Globus pallidus (tissue), 1 donor: ENCODE data around the gene F2RL2.
"Not testable (repeated sequence)": the region's sequence is repeated elsewhere in the genome, so short reads cannot be mapped to it uniquely, and the experiment has no call there.

Experiments
- DNase-seq: peaks from one replicate; pipeline ENCODE4 v3.0.0-alpha.2; 2015; ENCODE audit warnings: low spot score

F2RL2 gene

DNA sequence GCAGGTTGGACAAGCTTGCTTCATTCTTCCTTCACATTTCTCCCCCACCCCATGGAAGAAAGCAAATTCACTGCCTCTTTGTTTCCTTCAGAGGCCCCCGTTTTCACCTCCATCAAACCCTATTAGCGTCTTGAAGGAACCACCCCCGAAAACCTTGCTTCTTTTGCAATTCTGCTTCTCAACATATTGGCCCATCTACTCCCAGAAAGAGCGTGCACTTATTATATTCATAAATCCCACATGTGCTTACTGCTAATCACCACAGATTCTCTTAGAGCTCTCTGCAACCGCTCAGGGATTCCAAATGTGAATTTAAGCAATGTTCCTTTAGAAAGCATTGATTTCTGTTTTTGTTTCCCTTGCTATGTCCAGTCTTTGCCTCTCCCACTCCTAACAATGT, 1.1 kb downstream of the F2RL2 start:
- no peak for DNase-seq

DNA sequence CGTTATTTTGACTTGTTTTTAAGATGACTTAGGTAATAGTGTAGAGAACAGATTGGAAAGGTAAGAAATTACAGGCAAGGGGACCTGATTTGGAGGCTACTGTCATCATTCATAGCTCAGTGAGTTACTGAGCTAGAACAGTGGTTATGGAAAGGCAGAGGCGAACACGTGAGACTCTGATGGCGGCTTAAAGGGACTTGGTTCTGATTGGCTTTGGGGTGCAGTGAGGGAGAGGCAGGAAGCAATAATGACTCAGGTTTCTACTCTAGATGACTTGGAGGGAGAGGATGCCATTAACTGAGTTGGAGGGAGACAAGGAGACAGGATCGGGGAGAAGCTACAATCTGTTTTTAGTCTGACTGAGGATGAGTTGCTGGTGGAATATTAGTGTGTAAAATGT, 3.0 kb downstream of the F2RL2 start:
- DNase-seq: no peak

DNA sequence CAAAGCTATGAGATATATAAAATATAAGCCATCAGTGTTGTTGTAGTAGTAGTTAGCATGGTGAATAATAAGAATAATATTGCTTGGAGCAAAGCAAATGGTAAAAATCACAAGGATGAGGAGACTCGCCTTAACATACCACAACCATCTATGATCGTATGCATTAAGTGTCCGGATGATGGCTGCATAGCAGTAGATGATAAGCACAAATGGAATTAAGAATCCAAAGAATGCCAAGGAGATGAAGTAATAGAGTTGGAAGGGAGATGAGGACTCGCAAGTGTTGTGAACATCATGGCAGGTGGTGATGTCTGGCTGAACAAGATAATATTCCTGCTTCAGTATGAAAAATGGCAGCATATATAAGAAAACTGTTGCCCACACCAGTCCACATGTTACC, 5.5 kb downstream of the F2RL2 start:
- no peak for DNase-seq

DNA sequence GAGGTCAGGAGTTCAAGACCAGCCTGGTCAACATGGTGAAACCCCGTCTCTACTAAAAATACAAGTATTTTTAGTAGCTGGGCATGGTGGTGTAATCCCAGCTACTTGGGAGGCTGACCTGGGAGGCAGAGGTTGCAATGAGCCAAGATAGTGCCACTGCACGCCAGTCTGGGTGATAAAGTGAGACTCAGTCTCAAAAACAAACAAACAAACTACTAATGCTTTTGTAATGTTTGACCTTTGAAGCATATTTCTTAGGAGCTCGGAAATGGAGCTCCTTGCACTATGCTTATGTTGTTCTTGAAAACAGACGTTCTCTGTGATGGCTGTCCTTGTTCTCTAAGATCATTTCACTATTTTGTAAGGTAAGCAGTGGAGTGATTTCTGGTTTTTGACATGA, 6.0 kb downstream of the F2RL2 start:
- no peak for DNase-seq

DNA sequence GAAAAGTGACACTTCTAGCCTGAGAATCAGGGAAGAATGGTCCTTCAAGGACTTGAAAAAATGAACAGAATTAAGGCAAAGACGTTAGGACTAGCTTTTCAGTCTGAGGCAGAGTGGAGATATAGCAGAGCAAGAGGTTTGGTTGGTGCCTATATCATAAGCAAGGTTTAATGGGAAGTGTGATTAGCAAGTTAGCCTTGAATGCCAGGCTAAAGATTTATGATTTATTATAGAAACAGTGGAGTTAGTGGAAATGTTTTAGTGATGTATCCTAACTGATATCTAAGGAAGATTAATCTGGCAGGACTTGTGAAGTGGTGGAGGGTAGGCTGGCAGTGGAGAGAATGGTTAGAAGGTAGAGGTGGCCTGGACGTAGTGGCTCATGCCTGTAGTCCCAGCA, 7.0 kb downstream of the F2RL2 start:
- no peak for DNase-seq

DNA sequence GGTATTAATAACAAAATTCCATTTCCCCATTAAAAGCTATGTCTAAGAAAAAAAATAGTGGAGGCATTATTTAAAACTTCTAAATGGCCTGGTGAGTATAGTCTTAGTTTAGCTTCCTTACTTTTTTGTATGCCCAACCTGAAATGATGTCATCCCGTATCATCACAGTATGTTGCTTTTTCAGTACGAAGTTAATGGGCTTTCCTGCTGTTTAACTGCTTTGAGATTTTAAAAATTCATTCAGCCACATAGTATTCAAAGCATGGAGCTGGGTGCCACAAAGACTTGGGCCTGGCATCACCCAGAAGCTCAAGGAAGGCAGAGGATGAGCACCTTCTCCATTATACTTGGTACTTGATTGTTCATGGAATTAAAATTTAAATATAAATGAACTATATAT, 7.4 kb downstream of the F2RL2 start:
- no peak for DNase-seq

DNA sequence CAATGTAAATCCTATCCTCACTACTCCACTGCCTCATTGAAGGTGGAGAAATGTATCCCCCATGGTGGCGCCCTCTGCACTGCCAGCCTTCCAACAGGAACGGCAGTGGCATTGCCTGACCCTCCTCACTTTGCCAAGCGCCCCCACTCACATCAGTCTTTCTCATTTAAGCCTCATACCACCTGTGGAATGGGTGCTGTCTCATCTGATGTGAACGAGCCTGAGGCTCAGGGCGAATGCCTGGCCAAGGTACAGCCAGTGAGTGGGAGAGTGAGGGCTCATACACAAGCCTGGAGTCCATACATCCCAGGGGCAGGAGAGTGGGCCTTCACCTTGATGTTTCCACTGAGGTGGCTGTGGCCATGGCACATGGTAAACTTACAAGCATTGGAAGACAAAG, 10.3 kb downstream of the F2RL2 start:
- no peak for DNase-seq

DNA sequence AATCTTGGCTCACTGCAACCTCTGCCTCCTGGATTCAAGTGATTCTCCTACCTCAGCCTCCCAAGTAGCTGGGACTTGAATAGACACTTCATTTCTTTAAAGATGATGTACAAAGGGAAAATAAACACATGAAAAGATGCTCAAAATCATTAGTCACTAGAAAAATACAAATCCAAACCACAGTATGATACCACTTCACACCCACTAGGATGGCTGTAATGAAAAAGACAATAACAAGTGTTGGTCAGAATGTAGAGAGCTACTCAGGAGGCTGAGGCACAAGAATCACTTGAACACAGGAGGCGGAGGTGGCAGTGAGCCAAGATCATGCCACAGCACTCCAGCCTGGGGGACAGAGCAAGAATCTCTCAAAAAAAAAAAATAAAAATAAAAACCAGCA, 13.0 kb downstream of the F2RL2 start:
- no peak for DNase-seq

DNA sequence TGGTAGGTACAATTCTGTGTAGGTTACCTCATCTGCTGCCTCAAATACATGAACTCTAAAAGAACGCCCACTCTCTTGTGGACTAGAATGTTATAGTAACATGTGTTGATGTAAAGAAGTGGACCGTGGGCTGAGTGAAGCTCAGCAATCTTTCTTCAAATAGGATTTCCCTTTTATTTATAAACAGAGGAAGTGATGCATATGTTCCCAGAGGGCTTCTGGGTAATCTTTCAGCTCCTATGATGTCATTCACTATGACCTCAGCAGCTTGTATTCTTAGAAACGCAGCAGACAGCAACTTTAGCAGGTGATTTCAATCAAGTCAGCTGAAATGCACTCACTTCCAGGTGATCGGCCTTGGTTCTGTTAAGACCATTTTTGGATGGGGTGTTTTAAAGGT, 14.4 kb downstream of the F2RL2 start:
- no peak for DNase-seq

DNA sequence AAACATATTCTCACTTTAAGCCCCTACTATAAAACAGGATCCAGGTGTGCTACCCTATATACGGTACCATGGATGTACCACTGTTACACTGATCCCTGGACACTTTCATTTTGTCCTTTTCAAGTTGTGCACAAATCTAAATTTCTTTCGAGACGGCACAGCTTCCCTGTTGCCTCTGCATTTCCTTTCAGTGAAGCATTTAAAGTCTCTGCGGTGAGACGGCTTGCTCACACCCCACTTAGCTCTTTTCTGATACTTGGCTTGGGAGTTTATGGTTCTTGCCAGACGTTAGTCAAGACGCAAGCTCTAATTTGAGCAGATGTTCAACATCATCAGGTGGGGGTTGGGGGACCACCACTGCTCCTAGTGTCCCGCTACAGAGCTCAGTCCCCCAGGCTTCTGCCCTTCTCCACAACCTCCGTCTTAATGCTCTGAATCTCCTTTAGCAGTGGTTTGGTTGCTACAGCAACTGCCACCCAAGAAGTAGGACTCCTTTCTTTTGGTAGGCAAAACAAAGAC, 15.8 kb downstream of the F2RL2 start:
- peak; percentile 12 for DNase-seq

DNA sequence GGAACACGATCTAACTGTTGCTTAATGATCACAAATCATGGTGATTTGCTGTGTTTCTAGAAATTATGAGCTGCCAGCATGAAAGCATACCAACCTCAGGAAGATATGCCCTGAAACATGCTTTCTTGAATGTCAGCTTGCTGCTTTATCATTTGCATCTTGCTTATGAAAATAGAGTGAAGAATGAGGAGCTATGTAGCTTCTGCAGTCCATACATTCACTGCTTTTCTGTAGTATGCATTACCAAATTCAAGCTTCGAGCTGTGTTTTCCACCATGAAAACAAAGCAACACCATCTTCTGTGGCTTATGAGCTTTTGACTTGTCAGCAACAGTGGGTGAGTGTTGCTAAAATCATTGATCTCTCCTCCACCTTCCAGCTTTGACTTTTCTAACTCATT, 16.5 kb downstream of the F2RL2 start:
- DNase-seq: no peak

DNA sequence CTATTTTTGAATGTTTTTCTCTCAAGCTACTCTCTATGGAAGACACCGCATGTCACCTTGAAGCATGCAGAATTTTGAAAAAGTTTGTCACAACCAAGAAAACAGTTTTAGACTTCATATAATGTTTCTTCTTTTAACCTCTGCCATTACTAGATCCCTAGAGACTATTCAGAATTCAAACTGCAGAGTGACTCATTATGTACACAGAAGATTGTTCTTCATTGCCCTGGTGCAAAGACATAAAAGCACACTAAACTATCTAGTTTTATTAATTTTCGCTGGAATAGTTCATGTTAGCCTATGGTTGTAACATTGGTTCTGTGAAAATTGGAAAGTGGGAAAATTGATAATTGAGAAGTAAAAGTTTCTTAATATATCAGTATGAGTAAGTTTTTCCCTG, 18.4 kb downstream of the F2RL2 start:
- DNase-seq: no peak

DNA sequence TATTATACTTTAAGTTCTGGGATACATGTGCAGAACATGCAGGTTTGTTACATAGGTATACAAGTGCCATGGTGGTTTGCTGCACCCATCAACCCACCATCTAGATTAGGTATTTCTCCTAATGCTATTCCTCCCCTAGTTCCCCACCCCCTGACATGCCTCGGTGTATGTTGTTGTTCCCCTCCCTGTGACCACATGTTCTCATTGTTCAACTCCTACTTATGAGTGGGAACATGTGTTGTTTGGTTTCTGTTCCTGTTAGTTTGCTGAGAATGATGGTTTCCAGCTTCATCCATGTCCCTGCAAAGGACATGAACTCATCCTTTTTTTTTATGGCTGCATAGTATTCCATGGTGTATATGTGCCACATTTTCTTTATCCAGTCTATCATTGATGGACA, 19.2 kb downstream of the F2RL2 start:
- not testable (repeated sequence) for DNase-seq

DNA sequence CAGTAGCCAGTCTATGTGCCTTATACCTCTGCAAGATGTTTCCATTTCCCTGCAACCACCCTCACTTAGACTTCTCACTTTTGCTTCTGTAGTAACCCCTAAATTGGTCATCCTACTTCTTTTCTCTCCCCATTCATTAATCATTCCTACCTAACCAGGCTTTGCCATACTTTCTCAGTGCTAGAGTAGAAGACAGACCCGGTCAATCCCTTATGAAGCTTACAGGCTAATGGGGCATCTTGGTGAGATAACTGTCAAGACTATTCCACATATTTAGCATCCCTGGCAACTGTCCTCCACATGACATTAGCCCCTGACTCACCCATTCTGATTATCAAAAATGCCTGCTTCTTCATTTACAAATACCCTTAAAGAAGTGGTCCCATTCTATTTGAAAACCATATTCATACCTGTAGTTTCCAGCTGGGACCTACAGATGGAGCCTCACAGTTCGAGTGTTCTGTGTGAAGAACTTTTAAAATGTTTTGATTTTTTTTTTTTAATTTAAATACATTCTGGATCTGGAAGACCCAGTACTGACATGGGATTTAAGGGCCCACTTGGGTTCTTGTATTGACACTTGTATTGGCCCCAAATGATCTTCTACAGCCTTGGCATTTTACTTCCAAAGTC, 21.0 kb downstream of the F2RL2 start:
- DNase-seq: no peak

DNA sequence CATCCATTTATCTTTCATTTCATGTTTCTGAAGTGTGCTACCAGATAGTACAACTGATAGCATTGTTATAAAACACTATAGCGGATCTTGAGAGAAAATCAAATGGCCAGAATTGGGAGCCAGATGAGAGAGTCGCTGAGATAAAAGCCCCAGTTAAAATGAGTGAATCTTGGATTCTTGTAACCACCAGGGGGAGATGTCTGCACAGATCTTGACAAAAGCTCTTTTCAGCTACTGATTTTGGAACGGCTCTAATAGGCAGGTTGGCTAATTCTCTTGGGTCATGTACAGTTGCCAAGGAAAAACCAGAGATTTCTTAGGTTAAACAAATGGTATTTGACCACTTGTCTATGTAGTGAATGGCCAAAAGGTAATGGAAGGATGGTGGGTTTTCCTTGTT, 21.7 kb downstream of the F2RL2 start:
- DNase-seq: peak; percentile 57

DNA sequence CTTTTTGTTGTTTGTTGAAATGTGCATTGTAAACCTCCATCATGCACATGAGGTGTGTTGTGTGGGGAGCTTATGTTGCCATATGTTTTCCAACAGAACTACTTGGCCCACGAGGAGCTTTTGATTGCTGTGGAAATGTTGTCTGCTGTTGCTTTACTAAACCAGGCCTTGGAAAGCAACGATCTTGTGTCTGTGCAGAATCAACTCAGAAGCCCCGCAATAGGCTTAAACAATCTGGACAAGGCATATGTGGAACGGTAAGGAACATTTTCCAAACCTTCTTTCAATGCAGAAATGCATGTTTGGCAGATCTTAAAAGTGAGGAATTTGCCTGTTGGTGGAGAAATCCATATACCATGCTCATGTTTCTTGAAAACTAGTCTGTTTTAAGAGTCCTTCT, 22.5 kb downstream of the F2RL2 start:
- no peak for DNase-seq

DNA sequence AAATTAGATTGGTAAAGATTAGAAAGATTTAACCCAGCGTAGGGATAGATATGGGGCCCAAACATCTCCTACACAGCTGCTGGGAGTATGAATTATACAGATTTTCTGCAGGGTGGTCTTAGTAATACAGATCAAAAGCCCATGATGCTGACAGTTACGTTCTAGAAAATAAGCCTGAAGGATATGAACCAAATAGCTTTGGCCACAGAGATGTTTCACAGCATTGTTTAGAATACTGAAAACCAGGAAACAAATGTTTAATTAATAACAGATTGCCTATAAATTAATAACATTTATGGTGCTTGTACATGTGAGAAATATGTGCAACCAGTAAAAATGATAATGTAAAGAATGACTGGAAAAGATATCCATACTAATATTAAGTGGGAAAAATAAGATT, 24.7 kb downstream of the F2RL2 start:
- no peak for DNase-seq

DNA sequence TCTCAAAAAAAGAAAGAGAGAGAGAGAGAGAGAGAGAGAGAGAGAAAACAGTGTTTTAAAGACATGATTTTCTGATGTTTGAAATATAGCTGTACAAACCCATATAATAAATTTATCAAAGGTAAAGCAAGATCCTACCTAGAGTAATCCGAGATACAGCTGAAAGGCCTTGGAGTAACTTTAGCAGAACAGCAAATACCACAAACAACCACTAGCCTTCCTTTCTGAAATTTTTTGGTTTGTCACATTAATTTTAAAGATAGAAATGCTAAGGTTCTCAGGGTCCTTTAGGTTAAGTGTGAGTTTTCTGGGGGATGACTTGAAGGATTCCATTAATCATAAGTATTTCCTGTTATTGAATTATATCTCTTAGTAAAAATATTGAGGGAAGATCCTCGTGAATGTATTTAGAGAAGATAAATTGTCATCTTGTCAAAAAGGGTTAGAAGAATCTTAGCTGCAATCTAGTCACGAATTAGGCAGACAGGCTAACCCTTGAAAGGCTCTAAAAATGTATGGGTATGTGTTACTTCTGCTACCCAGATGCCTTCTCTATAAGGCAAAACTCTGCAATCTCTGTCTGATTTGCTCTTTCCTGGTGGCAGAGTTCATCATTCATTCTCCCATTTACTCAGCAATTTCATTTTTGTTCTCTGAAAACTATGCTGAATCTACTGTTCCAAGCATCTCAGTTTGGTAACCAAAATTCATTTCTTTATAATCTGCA, 27.3 kb downstream of the F2RL2 start:
- DNase-seq: no peak

DNA sequence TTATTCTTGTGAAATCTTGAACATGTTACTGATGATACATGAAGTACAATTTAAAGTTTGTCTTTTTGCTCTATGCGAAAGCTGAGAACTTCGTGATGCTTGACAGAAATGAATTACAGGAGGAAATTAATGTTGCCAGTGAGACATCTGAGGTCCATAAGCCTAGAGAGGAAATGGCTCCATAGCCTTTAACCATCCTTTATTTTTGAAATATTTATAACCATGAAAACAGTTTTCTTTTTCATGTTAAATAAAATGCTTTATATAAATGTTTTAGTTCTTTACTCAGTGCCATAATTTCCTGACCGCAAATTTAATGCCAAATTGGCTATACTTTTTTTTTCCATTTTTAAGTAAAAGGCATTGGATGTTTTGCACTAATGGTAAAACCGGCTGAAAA, 29.1 kb downstream of the F2RL2 start:
- no peak for DNase-seq

DNA sequence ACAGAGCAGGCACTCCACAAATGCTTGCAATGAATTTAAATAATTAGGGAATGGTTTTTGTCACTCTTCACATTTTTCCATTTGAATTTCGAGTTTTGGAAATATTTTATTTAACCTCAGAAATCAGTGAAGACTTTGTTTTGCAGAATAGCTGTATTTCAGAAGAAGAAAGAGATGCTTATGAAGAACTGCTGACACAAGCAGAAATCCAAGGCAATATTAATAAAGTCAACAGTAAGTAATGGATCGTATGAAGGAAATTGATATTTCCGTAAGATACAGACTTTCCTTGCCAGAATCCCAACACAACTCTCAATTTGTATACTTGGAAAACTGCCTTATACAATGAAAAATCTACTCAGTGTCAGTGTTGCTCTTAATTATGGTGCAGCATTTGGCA, 30.5 kb downstream of the F2RL2 start:
- no peak for DNase-seq

DNA sequence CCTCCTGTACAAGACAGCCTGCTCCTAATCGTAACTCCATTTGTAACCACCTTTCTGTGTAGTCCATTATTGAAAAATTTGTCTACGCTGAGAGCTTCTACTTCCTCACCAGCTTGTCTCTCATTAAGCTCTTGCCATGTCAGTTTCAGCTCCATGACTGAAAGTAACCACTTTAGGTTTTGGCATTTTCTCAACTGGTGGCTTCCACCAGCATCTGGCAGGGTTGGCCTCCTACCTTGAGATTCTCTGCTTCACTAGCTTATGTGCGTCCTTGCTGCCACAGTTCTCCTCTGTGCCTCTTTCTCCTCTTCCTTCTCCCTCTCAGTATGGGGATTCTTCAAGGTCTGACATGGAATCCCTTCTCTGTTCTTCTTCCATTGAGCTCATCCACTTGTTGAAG, 31.8 kb downstream of the F2RL2 start:
- DNase-seq: no peak

DNA sequence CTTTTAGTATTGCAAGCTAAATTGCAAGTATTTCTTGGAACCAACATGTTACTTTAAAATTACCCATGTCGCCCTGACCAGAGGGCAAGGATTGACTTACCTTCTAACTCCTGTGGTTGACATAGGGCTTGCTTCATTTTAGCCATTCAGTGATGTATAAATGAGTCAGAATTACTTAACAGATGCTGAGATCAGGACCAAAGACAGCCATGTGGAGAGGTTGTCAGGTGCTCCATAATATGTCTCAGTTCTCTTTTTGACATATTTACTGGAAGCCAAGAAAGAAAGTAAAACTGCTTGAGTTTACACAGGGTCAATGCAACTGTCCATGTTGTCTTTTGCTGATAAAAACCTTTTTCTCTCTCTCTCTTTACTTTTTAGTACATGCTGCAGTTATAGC, 33.2 kb downstream of the F2RL2 start:
- no peak for DNase-seq

DNA sequence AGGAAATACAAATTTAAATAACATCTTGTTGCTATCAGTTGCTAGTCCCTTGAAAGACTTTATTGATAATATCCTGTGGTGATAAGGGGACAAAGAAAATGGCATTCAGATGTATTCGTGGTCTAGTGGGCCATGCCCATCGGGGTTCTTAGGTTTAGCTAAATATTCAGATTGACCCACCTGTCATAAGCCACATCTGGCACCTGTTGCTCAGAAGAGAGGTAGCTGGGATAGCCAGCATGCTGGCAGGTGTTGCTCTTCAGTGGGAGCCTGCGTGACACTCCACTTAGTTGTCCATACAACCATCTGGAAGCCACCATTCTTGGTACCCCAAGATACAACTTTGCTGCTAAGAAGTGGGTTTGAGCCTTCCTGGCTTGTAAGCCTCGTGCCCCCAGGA, 36.7 kb downstream of the F2RL2 start:
- DNase-seq: no peak

DNA sequence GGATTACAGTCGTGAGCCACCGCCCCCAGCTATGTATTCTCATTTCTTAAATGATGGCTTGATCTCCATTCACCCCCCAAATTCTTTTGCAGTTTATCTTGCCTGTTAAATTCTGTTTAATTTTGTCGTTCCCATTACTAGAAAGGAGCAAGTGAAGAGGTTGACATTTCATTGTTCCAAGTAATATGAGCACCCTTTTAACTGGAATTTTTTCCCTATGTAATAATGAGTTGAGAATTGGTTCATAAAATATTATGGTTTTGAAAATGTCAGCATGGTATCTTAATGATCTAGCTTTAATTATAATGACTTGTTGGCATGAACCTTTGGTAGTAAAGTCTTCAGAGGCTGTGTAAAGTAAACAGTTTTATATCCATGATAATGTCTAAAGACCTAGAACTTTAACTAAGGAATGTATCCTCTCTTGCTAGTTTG, 37.4 kb downstream of the F2RL2 start:
- no peak for DNase-seq
